ENCODE data around the gene AUTS2. TPM values are rescaled to one million over a fixed set of nuclear protein-coding genes. Genes with fewer than 3 reads are reported as not detected.

Gene AUTS2
- total and polyA plus RNA-seq, 4 experiments from 2014 or later, result 3.4 to 35.2 (median 25.5) TPM

DNA sequence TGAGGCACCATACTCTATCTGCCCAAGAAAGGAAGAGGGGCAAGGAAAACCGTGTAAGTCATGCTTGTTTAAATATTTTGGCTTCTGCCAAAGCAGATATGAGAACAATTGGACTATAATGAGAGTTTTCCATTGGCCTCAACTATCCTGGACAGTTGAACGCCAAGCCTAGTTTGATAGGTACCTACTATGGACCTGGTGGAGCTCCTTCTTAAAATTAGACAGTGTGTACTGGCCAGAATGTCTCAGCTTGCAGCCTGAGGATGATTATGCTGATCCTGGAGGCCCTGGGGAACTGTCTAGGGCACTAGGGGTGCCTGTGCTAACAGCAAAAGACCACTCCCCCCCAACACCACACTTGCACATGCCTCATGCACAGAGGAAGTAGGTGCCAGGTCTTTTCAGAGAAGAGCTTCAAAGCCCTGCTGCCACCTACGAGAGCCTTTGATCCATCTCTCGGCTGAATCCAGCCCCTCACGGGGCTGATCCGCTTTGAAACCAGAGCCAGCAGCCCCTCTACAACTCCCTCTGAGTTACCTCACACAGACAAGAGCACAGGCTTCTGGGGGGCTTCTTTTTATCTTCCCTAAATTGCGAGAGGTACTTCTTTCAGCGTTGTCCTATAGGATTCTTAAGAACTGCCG lies 1059.8 kb downstream of the AUTS2 start:
- Mint-ChIP-seq H3K27ac (peak overlapping the region in 1 of 7 donors; percentile 46), H3K27me3 (no peaks in the 10 kb centered on the region), H3K4me3 (no peak overlapping the region), H3K9me3 (peaks cover 0 to 6% (median 0%) of the 10 kb centered on the region in 8 donors), H3K4me1 (peaks cover 9 to 25% (median 19%) of the 10 kb centered on the region in 4 donors), H3K36me3 (no peaks in the 10 kb centered on the region)
- intact Hi-C loops (cut with micrococcal nuclease), result no loop called here
- H3K9me3 ChIP-seq (ENCODE audit: control insufficient read depth in 1 of 2, low read length in 2 of 2), result no peaks in the 10 kb centered on the region
- H3K4me1 ChIP-seq (ENCODE audit: insufficient read depth, low read length), result peaks cover 22% of the 10 kb centered on the region
- H3K27me3 ChIP-seq (ENCODE audit: insufficient read depth, low read length), result no peaks in the 10 kb centered on the region
- no peak overlapping the region for H3K4me3 ChIP-seq (ENCODE audit: low read length in 2 of 2)
- CTCF ChIA-PET (ENCODE audit: partially characterized antibody), result interaction anchor here (0.8 kb wide), 1 partner anchor 117 kb away, joined by 3 read pairs; no protein-coding TSS in a partner anchor
- H3K27ac ChIP-seq (ENCODE audit: low read depth, low read length), result no peak overlapping the region
- POLR2A ChIA-PET (ENCODE audit: partially characterized antibody), result interaction anchor here (1.4 to 4.0 kb wide), 3 partner anchors 10 to 24 kb away, joined by 4 to 35 read pairs (median 6); no protein-coding TSS in a partner anchor
- no peak for DNase-seq
- H3K36me3 ChIP-seq (ENCODE audit: insufficient read depth, low read length), result no peaks in the 10 kb centered on the region

DNA sequence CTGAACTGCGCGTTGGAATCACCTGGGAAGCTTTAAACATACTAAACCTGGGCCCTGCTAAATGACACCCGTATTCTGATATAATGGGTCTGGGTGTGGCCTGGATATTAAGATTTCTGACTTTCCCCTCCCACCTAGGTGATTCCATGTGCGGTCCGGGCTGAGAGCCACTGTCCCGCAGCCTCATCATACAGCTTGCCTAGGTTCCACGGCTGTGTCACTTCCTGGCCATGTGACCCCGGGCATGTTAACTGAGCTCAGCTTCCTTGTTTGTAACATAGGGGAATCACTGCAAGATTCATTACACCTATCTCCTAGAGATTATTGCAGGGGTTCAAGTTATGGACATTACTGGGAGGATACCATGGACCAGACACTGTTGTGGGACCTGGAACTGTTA lies 1061.0 kb downstream of the AUTS2 start:
- POLR2A ChIA-PET (ENCODE audit: partially characterized antibody), result interaction anchor here (1.5 to 4.0 kb wide), 2 partner anchors 11 to 23 kb away, joined by 4 to 35 read pairs; no protein-coding TSS in a partner anchor
- no peaks in the 10 kb centered on the region for H3K36me3 Mint-ChIP-seq
- CTCF ChIA-PET (ENCODE audit: partially characterized antibody), result interaction anchor here (0.8 to 1.0 kb wide), 2 partner anchors 39 to 116 kb away, joined by 3 read pairs; no protein-coding TSS in a partner anchor
- no peaks in the 10 kb centered on the region for H3K9me3 ChIP-seq (ENCODE audit: control insufficient read depth in 1 of 2, low read length in 2 of 2)
- DNase-seq, result no peak
- no peaks in the 10 kb centered on the region for H3K27me3 Mint-ChIP-seq
- peaks cover 22% of the 10 kb centered on the region for H3K4me1 ChIP-seq (ENCODE audit: insufficient read depth, low read length)
- H3K27me3 ChIP-seq (ENCODE audit: insufficient read depth, low read length), result no peaks in the 10 kb centered on the region
- H3K27ac ChIP-seq (ENCODE audit: low read depth, low read length), result no peak overlapping the region
- no peaks in the 10 kb centered on the region for H3K36me3 ChIP-seq (ENCODE audit: insufficient read depth, low read length)
- intact Hi-C loops (cut with micrococcal nuclease), result no loop called here
- H3K4me3 ChIP-seq (ENCODE audit: low read length in 2 of 2), result no peak overlapping the region
- H3K4me1 Mint-ChIP-seq, result peaks cover 9 to 25% (median 20%) of the 10 kb centered on the region in 4 donors
- peaks cover 0 to 6% (median 0%) of the 10 kb centered on the region in 8 donors for H3K9me3 Mint-ChIP-seq
- H3K27ac Mint-ChIP-seq, result peak overlapping the region in 6 of 7 donors; percentile 30 to 94 (median 90)
- peak overlapping the region in 4 of 8 donors; percentile 14 to 72 (median 38) for H3K4me3 Mint-ChIP-seq

DNA sequence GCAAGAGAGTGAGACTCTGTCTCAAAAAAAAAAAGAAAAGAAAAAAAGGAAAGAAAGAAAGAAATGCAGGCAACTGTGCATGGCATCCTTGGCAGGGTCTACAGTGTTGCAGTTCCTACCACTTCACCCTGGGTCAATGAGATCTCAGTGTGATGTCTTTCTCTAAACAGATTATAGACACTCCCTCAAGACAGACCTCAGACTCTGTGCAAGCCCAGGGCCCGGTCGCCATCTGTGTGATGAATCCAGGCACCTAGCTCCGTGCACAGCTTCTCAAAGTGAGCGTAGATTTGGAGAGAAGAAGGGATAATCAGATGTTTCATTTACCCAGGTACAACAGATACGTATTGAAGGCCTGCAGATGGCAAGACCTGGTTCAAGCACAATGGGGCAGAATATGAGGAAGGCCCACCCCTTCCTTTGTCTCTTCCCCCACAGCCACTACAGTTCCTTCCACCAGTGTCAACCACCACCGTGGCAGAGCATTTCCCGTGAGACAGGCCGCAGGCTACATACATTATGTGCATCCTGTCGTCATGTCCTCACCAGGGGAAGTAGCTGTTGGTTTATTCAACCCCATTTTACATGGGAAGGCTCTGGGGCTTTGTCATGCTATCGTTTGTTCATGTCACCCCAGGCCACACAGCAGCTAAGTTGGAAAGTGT lies 1062.0 kb downstream of the AUTS2 start:
- DNase-seq, result peak; percentile 57 to 75 (median 71)
- ChIA-PET POLR2A (ENCODE audit: partially characterized antibody) (interaction anchor here (1.0 to 4.0 kb wide), 3 partner anchors 12 to 119 kb away, joined by 4 to 35 read pairs (median 12); no protein-coding TSS in a partner anchor), CTCF (ENCODE audit: partially characterized antibody) (interaction anchor here (1.9 kb wide), 1 partner anchor 38 kb away, joined by 5 read pairs; no protein-coding TSS in a partner anchor)
- H3K27ac Mint-ChIP-seq, result peak overlapping the region; percentile 40 to 94 (median 89)
- peaks cover 0 to 6% (median 0%) of the 10 kb centered on the region in 8 donors for H3K9me3 Mint-ChIP-seq
- H3K36me3 ChIP-seq (ENCODE audit: insufficient read depth, low read length), result no peaks in the 10 kb centered on the region
- H3K4me1 ChIP-seq (ENCODE audit: insufficient read depth, low read length), result peaks cover 22% of the 10 kb centered on the region
- no peak overlapping the region for H3K27ac ChIP-seq (ENCODE audit: low read depth, low read length)
- intact Hi-C loops (cut with micrococcal nuclease), result no loop called here
- H3K27me3 Mint-ChIP-seq, result no peaks in the 10 kb centered on the region
- H3K9me3 ChIP-seq (ENCODE audit: control insufficient read depth in 1 of 2, low read length in 2 of 2), result no peaks in the 10 kb centered on the region
- no peaks in the 10 kb centered on the region for H3K27me3 ChIP-seq (ENCODE audit: insufficient read depth, low read length)
- H3K4me3 ChIP-seq (ENCODE audit: low read length in 2 of 2), result no peak overlapping the region
- H3K36me3 Mint-ChIP-seq, result no peaks in the 10 kb centered on the region
- H3K4me3 Mint-ChIP-seq, result peak overlapping the region in 3 of 8 donors; percentile 26 to 44 (median 33)
- peaks cover 9 to 25% (median 20%) of the 10 kb centered on the region in 4 donors for H3K4me1 Mint-ChIP-seq

DNA sequence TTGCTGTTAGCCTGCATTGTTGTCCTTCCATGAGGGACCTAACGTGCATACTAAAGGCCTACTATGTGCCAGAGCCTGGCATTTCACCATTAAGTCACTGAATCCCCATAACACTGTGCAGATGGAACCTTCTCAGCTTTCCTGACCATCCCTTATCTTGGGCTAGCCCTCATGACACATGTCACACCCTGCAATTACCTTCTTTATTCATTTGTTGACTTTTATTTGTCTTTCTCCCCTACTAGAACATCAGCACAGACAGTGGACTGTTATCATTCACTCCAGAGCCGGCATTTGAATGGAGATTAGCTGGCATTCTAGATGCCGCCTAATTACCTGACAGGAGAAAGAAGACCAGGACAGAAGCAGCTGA lies 1062.5 kb downstream of the AUTS2 start:
- H3K36me3 ChIP-seq (ENCODE audit: insufficient read depth, low read length), result no peaks in the 10 kb centered on the region
- no peak overlapping the region for H3K27ac ChIP-seq (ENCODE audit: low read depth, low read length)
- ChIA-PET CTCF (ENCODE audit: partially characterized antibody) (interaction anchor here (1.9 kb wide), 1 partner anchor 38 kb away, joined by 5 read pairs; no protein-coding TSS in a partner anchor), POLR2A (ENCODE audit: partially characterized antibody) (interaction anchor here (1.0 to 4.0 kb wide), 3 partner anchors 12 to 119 kb away, joined by 4 to 35 read pairs (median 12); no protein-coding TSS in a partner anchor)
- H3K27me3 ChIP-seq (ENCODE audit: insufficient read depth, low read length), result no peaks in the 10 kb centered on the region
- peaks cover 22% of the 10 kb centered on the region for H3K4me1 ChIP-seq (ENCODE audit: insufficient read depth, low read length)
- Mint-ChIP-seq H3K36me3 (no peaks in the 10 kb centered on the region), H3K4me1 (peaks cover 9 to 25% (median 20%) of the 10 kb centered on the region in 4 donors), H3K4me3 (peak overlapping the region in 3 of 8 donors; percentile 24 to 44 (median 31)), H3K9me3 (peaks cover 0 to 6% (median 0%) of the 10 kb centered on the region in 8 donors), H3K27ac (peak overlapping the region; percentile 40 to 94 (median 89)), H3K27me3 (no peaks in the 10 kb centered on the region)
- H3K9me3 ChIP-seq (ENCODE audit: control insufficient read depth in 1 of 2, low read length in 2 of 2), result no peaks in the 10 kb centered on the region
- DNase-seq, result no peak
- intact Hi-C loops (cut with micrococcal nuclease), result no loop called here
- no peak overlapping the region for H3K4me3 ChIP-seq (ENCODE audit: low read length in 2 of 2)

DNA sequence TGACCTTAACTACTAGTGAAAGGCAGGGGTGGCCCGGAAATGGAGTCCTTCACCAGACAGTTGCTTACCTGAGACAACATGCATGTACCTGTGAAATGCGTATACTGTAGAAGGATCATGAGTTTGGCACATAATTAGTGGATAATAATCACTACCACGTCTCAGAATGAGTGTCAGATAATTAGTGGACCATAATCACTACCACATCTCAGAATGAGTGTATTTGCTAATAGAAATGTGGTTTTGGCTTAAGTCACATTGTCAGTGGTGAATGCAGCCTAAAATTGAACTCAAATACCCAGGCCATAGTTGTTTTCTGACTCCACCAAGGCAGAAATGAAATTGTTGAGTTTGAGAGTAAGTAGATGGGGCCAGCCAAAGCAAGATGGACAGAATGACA lies 1065.4 kb downstream of the AUTS2 start:
- no peak overlapping the region for H3K4me3 Mint-ChIP-seq
- peaks cover 0 to 6% (median 0%) of the 10 kb centered on the region in 8 donors for H3K9me3 Mint-ChIP-seq
- ChIA-PET CTCF (ENCODE audit: partially characterized antibody) (no interaction called here), POLR2A (ENCODE audit: partially characterized antibody) (no interaction called here)
- DNase-seq, result no peak
- H3K27ac Mint-ChIP-seq, result no peak overlapping the region
- intact Hi-C loops (cut with micrococcal nuclease), result no loop called here
- Histone ChIP-seq H3K4me3 (ENCODE audit: low read length in 2 of 2) (no peak overlapping the region), H3K27me3 (ENCODE audit: insufficient read depth, low read length) (no peaks in the 10 kb centered on the region), H3K4me1 (ENCODE audit: insufficient read depth, low read length) (peaks cover 22% of the 10 kb centered on the region), H3K27ac (ENCODE audit: low read depth, low read length) (no peak overlapping the region), H3K36me3 (ENCODE audit: insufficient read depth, low read length) (no peaks in the 10 kb centered on the region), H3K9me3 (ENCODE audit: control insufficient read depth in 1 of 2, low read length in 2 of 2) (no peaks in the 10 kb centered on the region)
- peaks cover 8 to 25% (median 18%) of the 10 kb centered on the region in 4 donors for H3K4me1 Mint-ChIP-seq
- H3K36me3 Mint-ChIP-seq, result no peaks in the 10 kb centered on the region
- no peaks in the 10 kb centered on the region for H3K27me3 Mint-ChIP-seq

DNA sequence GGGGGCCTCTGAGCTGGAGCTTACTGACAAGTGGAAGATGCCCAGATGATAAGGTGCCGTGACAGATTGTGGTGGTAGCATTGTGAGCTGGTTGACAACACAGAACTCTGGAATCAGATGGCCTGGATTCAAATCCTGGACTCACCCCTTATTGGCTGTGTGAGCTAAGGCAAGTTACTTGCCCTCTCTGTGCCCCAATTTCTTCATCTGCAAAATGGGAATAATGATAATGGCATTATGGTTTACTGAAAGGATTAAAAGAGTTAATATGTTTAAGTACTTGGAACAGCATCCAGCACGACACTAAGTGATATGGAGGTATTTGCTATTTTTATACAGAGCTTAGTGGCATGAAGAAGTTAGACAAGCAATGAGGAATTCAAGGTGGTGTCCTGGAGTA lies 1067.7 kb downstream of the AUTS2 start:
- H3K27ac ChIP-seq (ENCODE audit: low read depth, low read length), result no peak overlapping the region
- Mint-ChIP-seq H3K27ac (no peak overlapping the region), H3K27me3 (no peaks in the 10 kb centered on the region), H3K4me3 (no peak overlapping the region), H3K36me3 (no peaks in the 10 kb centered on the region), H3K9me3 (peaks cover 0 to 4% (median 0%) of the 10 kb centered on the region in 8 donors), H3K4me1 (peaks cover 6 to 13% (median 10%) of the 10 kb centered on the region in 4 donors)
- DNase-seq, result no peak
- ChIA-PET CTCF (ENCODE audit: partially characterized antibody) (interaction anchor here (1.3 to 1.5 kb wide), 2 partner anchors 32 to 33 kb away, joined by 3 to 6 read pairs; no protein-coding TSS in a partner anchor), POLR2A (ENCODE audit: partially characterized antibody) (interaction anchor here (1.2 kb wide), 1 partner anchor 17 kb away, joined by 5 read pairs; no protein-coding TSS in a partner anchor)
- no peaks in the 10 kb centered on the region for H3K36me3 ChIP-seq (ENCODE audit: insufficient read depth, low read length)
- H3K27me3 ChIP-seq (ENCODE audit: insufficient read depth, low read length), result no peaks in the 10 kb centered on the region
- no peak overlapping the region for H3K4me3 ChIP-seq (ENCODE audit: low read length in 2 of 2)
- H3K9me3 ChIP-seq (ENCODE audit: control insufficient read depth in 1 of 2, low read length in 2 of 2), result no peaks in the 10 kb centered on the region
- peaks cover 3% of the 10 kb centered on the region for H3K4me1 ChIP-seq (ENCODE audit: insufficient read depth, low read length)
- intact Hi-C loops (cut with micrococcal nuclease), result no loop called here

DNA sequence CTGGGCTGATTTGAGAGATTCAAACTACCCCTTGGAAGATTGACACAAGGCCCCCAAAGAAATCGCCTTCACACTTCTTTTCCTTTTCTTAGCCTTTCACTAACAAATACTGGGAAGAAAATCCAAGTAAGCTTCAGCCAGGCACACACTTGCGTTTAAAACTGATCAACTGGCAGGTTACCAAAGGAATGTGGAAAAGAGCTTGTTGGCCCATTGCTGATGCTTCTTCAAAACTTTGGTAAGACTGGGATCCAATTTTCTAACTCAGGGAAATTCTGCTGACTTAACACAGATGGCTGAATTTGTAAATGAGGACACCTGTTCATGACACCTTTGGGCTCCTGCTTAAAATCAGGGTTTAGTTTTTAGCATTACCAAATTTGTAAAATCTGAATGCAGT lies 1069.1 kb downstream of the AUTS2 start:
- Mint-ChIP-seq H3K4me3 (no peak overlapping the region), H3K36me3 (no peaks in the 10 kb centered on the region), H3K4me1 (peaks cover 5 to 12% (median 8%) of the 10 kb centered on the region in 4 donors), H3K27me3 (no peaks in the 10 kb centered on the region), H3K27ac (no peak overlapping the region), H3K9me3 (peaks cover 0 to 3% (median 0%) of the 10 kb centered on the region in 8 donors)
- H3K4me3 ChIP-seq (ENCODE audit: low read length in 2 of 2), result no peak overlapping the region
- ChIA-PET CTCF (ENCODE audit: partially characterized antibody) (interaction anchor here (0.7 kb wide), 1 partner anchor 191 kb away, joined by 3 read pairs; no protein-coding TSS in a partner anchor), POLR2A (ENCODE audit: partially characterized antibody) (no interaction called here)
- no peaks in the 10 kb centered on the region for H3K36me3 ChIP-seq (ENCODE audit: insufficient read depth, low read length)
- no peaks in the 10 kb centered on the region for H3K4me1 ChIP-seq (ENCODE audit: insufficient read depth, low read length)
- DNase-seq, result no peak
- intact Hi-C loops (cut with micrococcal nuclease), result no loop called here
- no peaks in the 10 kb centered on the region for H3K27me3 ChIP-seq (ENCODE audit: insufficient read depth, low read length)
- H3K27ac ChIP-seq (ENCODE audit: low read depth, low read length), result no peak overlapping the region
- H3K9me3 ChIP-seq (ENCODE audit: control insufficient read depth in 1 of 2, low read length in 2 of 2), result no peaks in the 10 kb centered on the region

Measured in CD4-positive, alpha-beta memory T cell (primary cell).